OCI-LY3 (cell line): ENCODE results near the gene RELL1.

Source experiments
- H2AFZ ChIP-seq: fragments of 200-600, 300-600 bp; shearing (Covaris generic); 2 replicates; pipeline ENCODE4 v1.6.0; 2014; ENCODE audit warnings: antibody characterized with exemption, low read depth, low read length
- H3K27ac ChIP-seq: fragments of 200-600, 300-600 bp; sonication (generic); 2 replicates; pipeline ENCODE4 v1.5.1; 2014; ENCODE audit warnings: mild to moderate bottlenecking, low read length, moderate library complexity, mixed read lengths
- H3K27me3 ChIP-seq: fragments of 200-600, 300-600 bp; sonication (generic); 2 replicates; pipeline ENCODE4 v1.6.1; 2014; ENCODE audit warnings: low read depth, low read length, mixed read lengths
- H3K36me3 ChIP-seq: fragments of 200-600, 300-600 bp; sonication (generic); replicated peaks from 2 replicates; pipeline ENCODE3; 2014; ENCODE audit warnings: low read depth, low read length, mixed read lengths
- H3K4me1 ChIP-seq: fragments of 300-600, 200-600 bp; sonication (generic); 2 replicates; pipeline ENCODE4 v1.6.1; 2014; ENCODE audit warnings: low read length, mixed read lengths
- H3K4me2 ChIP-seq: fragments of 200-600, 300-600 bp; sonication (generic); 2 replicates; pipeline ENCODE4 v1.6.1; 2014; ENCODE audit warnings: low read length, mixed read lengths
- H3K4me3 ChIP-seq: fragments of 300-600, 200-600 bp; sonication (generic); 2 replicates; pipeline ENCODE4 v1.5.1; 2014; ENCODE audit warnings: antibody characterized with exemption, mild to moderate bottlenecking, low read length, moderate library complexity
- H3K79me2 ChIP-seq: fragments of 300-600, 200-600 bp; shearing (Covaris generic); 2 replicates; pipeline ENCODE4 v1.6.1; 2014; ENCODE audit warnings: mild to moderate bottlenecking, low read length, mixed read lengths
- H3K9ac ChIP-seq: fragments of 300-600, 200-600 bp; shearing (Covaris generic); 2 replicates; pipeline ENCODE4 v1.6.0; 2014; ENCODE audit warnings: mild to moderate bottlenecking, low read length, moderate library complexity
- H3K9me3 ChIP-seq: fragments of 200-600, 300-600 bp; shearing (Covaris generic); 2 replicates; pipeline ENCODE4 v1.6.1; 2014; ENCODE audit warnings: low read length, mixed read lengths; ENCODE audit not compliant: insufficient read depth
- H4K20me1 ChIP-seq: fragments of 200-600, 300-600 bp; sonication (generic); 2 replicates; pipeline ENCODE4 v1.6.1; 2016; ENCODE audit warnings: low read length, mixed read lengths; ENCODE audit not compliant: insufficient read depth
- EZH2phosphoT487 ChIP-seq: fragments of 200-600 bp; shearing (Covaris generic); IDR thresholded peaks from 2 replicates; pipeline ENCODE4 v1.6.1; 2018; ENCODE audit warnings: antibody characterized with exemption, mixed run types, low read depth
- TF ChIP-seq, protein P1 (sequence below): fragments of 200-600, 300-600 bp; sonication (generic); IDR thresholded peaks from 2 replicates; pipeline ENCODE4 v1.5.1; 2014; ENCODE audit warnings: antibody characterized with exemption, low read length, low read depth

Gene RELL1

GRCh38 chr4:37584071-37584470, 102.1 kb downstream of the RELL1 start:
- TF ChIP-seq EZH2phosphoT487 = no peak
- TF ChIP-seq, protein P1, sequence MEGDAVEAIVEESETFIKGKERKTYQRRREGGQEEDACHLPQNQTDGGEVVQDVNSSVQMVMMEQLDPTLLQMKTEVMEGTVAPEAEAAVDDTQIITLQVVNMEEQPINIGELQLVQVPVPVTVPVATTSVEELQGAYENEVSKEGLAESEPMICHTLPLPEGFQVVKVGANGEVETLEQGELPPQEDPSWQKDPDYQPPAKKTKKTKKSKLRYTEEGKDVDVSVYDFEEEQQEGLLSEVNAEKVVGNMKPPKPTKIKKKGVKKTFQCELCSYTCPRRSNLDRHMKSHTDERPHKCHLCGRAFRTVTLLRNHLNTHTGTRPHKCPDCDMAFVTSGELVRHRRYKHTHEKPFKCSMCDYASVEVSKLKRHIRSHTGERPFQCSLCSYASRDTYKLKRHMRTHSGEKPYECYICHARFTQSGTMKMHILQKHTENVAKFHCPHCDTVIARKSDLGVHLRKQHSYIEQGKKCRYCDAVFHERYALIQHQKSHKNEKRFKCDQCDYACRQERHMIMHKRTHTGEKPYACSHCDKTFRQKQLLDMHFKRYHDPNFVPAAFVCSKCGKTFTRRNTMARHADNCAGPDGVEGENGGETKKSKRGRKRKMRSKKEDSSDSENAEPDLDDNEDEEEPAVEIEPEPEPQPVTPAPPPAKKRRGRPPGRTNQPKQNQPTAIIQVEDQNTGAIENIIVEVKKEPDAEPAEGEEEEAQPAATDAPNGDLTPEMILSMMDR = no peak
- Histone ChIP-seq H3K4me2 (no peak overlapping the region), H3K79me2 (no peaks in the 10 kb centered on the region), H3K27me3 (no peaks in the 10 kb centered on the region), H4K20me1 (no peaks in the 10 kb centered on the region), H3K9ac (no peak overlapping the region), H3K27ac (no peak overlapping the region), H2AFZ (no peak overlapping the region), H3K4me3 (no peak overlapping the region), H3K36me3 (no peaks in the 10 kb centered on the region), H3K9me3 (no peaks in the 10 kb centered on the region; the same call in 1 of the 2 replicates), H3K4me1 (no peaks in the 10 kb centered on the region)

- H3K9ac ChIP-seq = no peak overlapping the region
- H4K20me1 ChIP-seq = no peaks in the 10 kb centered on the region
- TF ChIP-seq EZH2phosphoT487 = no peak
- TF ChIP-seq, protein P1 = no peak
- H3K9me3 ChIP-seq = no peaks in the 10 kb centered on the region
- H3K27me3 ChIP-seq = no peaks in the 10 kb centered on the region
- H2AFZ ChIP-seq = no peak overlapping the region
- no peak overlapping the region for H3K4me2 ChIP-seq
- H3K4me1 ChIP-seq = no peaks in the 10 kb centered on the region
- H3K79me2 ChIP-seq = no peaks in the 10 kb centered on the region
- no peak overlapping the region for H3K4me3 ChIP-seq
- H3K27ac ChIP-seq = no peak overlapping the region
- H3K36me3 ChIP-seq = no peaks in the 10 kb centered on the region
Measured at GRCh38 chr4:37573566-37573965, 112.6 kb downstream of the RELL1 start.

- Histone ChIP-seq H3K9ac (no peak overlapping the region), H3K79me2 (no peaks in the 10 kb centered on the region), H3K9me3 (no peaks in the 10 kb centered on the region), H3K4me2 (no peak overlapping the region), H3K36me3 (no peaks in the 10 kb centered on the region), H4K20me1 (no peaks in the 10 kb centered on the region), H3K27ac (no peak overlapping the region), H3K4me3 (no peak overlapping the region), H2AFZ (no peak overlapping the region), H3K4me1 (no peaks in the 10 kb centered on the region), H3K27me3 (no peaks in the 10 kb centered on the region)
- no peak for TF ChIP-seq EZH2phosphoT487
- TF ChIP-seq, protein P1 = no peak
Measured at GRCh38 chr4:37568489-37568888, 117.7 kb downstream of the RELL1 start.

GRCh38 chr4:37567836-37568235, 118.3 kb downstream of the RELL1 start:
- Histone ChIP-seq H3K9ac (no peak overlapping the region), H3K4me1 (no peaks in the 10 kb centered on the region), H3K4me2 (no peak overlapping the region), H3K27ac (no peak overlapping the region), H4K20me1 (no peaks in the 10 kb centered on the region), H3K27me3 (no peaks in the 10 kb centered on the region), H3K79me2 (no peaks in the 10 kb centered on the region), H3K36me3 (no peaks in the 10 kb centered on the region), H3K4me3 (no peak overlapping the region), H3K9me3 (no peaks in the 10 kb centered on the region), H2AFZ (no peak overlapping the region)
- TF ChIP-seq EZH2phosphoT487 = no peak
- TF ChIP-seq, protein P1 = no peak
